Transverse colon (tissue), 4 donors: ENCODE measurements around the gene FAM20B. TPM values are rescaled to one million over a fixed set of nuclear protein-coding genes. Genes with fewer than 3 reads are reported as not detected.

Experiments used
- DNase-seq: peaks from one replicate; pipeline ENCODE4 v3.0.0-alpha.2; 2019
- H3K27ac ChIP-seq, 4 donors: fragments of 200-600 bp; sonication (generic); 2 replicates each; pipeline ENCODE4 v1.5.1; 2016 to 2018; ENCODE audit warnings: inconsistent platforms in 4 of 4
- H3K27me3 ChIP-seq: fragments of 200-600 bp; sonication (generic); 2 replicates; pipeline ENCODE4 v1.5.1; 2017; ENCODE audit warnings: inconsistent platforms
- H3K36me3 ChIP-seq, 4 donors: fragments of 200-600 bp; sonication (generic); 2 replicates each; pipeline ENCODE4 v1.5.1; 2017 to 2019; ENCODE audit warnings: inconsistent platforms in 4 of 4
- H3K4me1 ChIP-seq, 4 donors: fragments of 200-600 bp; sonication (generic); 2 replicates each; pipeline ENCODE4 v1.5.1; 2017 to 2020; ENCODE audit warnings: inconsistent platforms in 4 of 4
- H3K4me3 ChIP-seq, 4 donors: fragments of 200-600 bp; sonication (generic); 1 replicate in 1 of 4; 2 replicates in 3 of 4; pipeline versions ENCODE4 v1.5.1 to v1.6.1; 2017 to 2019; ENCODE audit warnings: inconsistent platforms in 4 of 4
- H3K9me3 ChIP-seq, 2 donors: fragments of 200-600 bp; sonication (generic); 2 replicates each; pipeline ENCODE4 v1.5.1; 2017 to 2019; ENCODE audit warnings: inconsistent platforms in 2 of 2
- EP300 ChIP-seq: sonication (generic); formaldehyde crosslinking; IDR thresholded peaks from one replicate; pipeline ENCODE4 v1.6.1; 2017; ENCODE audit warnings: antibody characterized with exemption, low read depth
- POLR2A ChIP-seq: fragments of 450-650 bp; IDR thresholded peaks from one replicate; pipeline ENCODE4 v1.6.1; 2016; ENCODE audit warnings: antibody characterized with exemption, mild to moderate bottlenecking, moderate library complexity
- POLR2AphosphoS5 ChIP-seq, 3 donors: sonication (generic); formaldehyde crosslinking; IDR thresholded peaks; one replicate each; pipeline ENCODE4 v1.6.1; 2016; ENCODE audit warnings: antibody characterized with exemption in 3 of 3
- WGBS, 2 donors: methylation state at CpG; one replicate each; pipeline ENCODE4 v1.1.5; 2018; ENCODE audit warnings: low coverage in 1 of 2; 5-methylcytosine and 5-hydroxymethylcytosine counted together
- in situ Hi-C, 4 donors: fragments of 200-750 bp; cut with MboI; loops; one replicate each; pipeline versions ENCODE4 v1.15.0 to v1.15.1; 2017; ENCODE audit warnings: low sequenced_read_pairs in 3 of 4, low pct_ligation_motif_present in 1 of 4, low pct_unique_long_range_greater_than_20kb in 1 of 4
- intact Hi-C: fragments of 100-400 bp; cut with DNase I; formaldehyde crosslinking; loops from one replicate; pipeline ENCODE4 v1.15.1; 2023; ENCODE audit warnings: low total_unique reads
- total RNA-seq, 4 donors: library from RNA; depleted of rRNA; stranded (reverse); fragments of >200 nt; gene quantifications; one replicate each; pipeline ENCODE4 v1.1.0, GENCODE V29; 2016
- TF ChIP-seq, protein P1 (sequence below), 5 experiments: fragments of 200-600 bp in 3 of 5; fragments of 450-650 bp in 2 of 5; sonication (generic) in 3 of 5; IDR thresholded peaks; 1 replicate in 2 of 5; 2 replicates in 3 of 5; pipeline ENCODE4 v1.5.1; 2016 to 2017; ENCODE audit warnings: antibody characterized with exemption in 5 of 5, inconsistent platforms in 3 of 5, mild to moderate bottlenecking in 2 of 5, moderate library complexity in 1 of 5

Gene FAM20B
- total RNA-seq, 4 donors from 2014 or later = 10.8 to 24.9 (median 17.5) TPM

DNA sequence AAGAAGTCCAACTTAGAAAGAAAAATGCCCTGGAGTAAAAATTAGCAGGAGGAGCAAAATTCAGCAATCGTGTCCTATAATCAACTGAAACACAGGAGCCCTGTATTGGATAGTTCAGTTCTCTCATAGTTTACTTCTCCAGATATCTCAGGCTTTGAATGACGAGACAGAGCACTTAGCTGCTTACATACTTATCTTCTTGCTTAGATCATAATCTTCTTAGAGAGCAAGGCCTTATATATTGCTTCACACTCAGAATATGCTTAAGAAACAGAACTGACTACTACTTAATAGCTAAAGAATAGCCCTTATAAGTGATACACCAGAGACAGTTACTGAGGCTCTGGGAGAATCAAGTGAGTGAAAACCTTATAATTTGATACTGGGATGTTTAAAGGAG, 95.0 kb downstream of the FAM20B start:
- 63 to 81% methylated on average over 2 of the region's 2 CpGs for WGBS, 2 donors
- no peak overlapping the region for H3K4me3 ChIP-seq
- H3K4me1 ChIP-seq = peaks cover 0 to 13% (median 8%) of the 10 kb centered on the region in 4 donors
- intact Hi-C loops = no loop called here
- peaks cover 0 to 19% (median 3%) of the 10 kb centered on the region in 4 donors for H3K36me3 ChIP-seq
- TF ChIP-seq POLR2A (no peak), EP300 (no peak), POLR2AphosphoS5 (IDR thresholded peaks at IDR 0.05) (no peak)
- TF ChIP-seq, protein P1, sequence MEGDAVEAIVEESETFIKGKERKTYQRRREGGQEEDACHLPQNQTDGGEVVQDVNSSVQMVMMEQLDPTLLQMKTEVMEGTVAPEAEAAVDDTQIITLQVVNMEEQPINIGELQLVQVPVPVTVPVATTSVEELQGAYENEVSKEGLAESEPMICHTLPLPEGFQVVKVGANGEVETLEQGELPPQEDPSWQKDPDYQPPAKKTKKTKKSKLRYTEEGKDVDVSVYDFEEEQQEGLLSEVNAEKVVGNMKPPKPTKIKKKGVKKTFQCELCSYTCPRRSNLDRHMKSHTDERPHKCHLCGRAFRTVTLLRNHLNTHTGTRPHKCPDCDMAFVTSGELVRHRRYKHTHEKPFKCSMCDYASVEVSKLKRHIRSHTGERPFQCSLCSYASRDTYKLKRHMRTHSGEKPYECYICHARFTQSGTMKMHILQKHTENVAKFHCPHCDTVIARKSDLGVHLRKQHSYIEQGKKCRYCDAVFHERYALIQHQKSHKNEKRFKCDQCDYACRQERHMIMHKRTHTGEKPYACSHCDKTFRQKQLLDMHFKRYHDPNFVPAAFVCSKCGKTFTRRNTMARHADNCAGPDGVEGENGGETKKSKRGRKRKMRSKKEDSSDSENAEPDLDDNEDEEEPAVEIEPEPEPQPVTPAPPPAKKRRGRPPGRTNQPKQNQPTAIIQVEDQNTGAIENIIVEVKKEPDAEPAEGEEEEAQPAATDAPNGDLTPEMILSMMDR (IDR thresholded peaks at IDR 0.05) = no peak
- no peaks in the 10 kb centered on the region for H3K27me3 ChIP-seq
- H3K9me3 ChIP-seq = no peaks in the 10 kb centered on the region
- no peak for DNase-seq
- peak overlapping the region in 1 of 4 donors; percentile 7 for H3K27ac ChIP-seq
- in situ Hi-C loops = loop anchor here in 1 of 4 donors (5.0 to 10.0 kb wide), 2 partner anchors 97 to 244 kb away; partner anchors contain the start of gene AXDND1

DNA sequence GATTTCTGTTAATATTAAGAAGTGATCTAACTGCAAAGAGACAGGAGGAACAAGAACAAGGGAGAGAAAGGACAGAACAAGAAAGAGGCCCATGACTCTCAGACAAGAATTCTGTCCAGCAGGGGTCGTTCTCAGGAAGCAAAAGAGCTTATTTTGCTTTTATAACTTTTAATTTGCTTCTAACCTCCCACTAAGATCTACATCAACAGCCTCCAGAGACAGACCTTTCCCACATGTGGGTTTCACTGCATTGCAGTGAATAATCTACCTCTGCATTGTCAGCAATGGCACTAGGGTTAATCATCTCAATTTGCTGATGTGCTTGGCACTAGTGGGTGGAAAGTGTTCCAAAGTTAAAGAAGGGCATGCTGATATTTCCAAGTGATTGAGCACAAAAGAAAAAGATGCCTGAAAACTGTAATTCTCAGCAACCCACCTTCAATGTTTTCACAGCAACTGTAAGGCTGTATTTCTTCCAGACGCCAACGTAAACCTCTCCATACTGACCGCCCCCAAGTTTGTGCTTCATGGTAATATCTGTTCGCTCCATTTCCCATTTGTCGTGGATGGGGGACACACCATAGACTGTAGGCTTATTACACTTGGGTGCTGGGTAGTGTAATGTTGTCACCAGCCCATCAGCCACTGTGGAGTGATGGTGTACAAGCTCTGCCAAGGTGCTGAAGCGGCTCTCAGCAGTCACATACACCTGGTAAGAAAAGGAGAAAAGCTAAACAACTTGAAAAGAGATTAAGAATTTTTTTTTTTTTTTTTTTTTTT, 95.7 kb downstream of the FAM20B start:
- peak; percentile 35 for DNase-seq
- peak overlapping the region in 1 of 4 donors; percentile 7 for H3K27ac ChIP-seq
- TF ChIP-seq POLR2A (no peak), POLR2AphosphoS5 (IDR thresholded peaks at IDR 0.05) (no peak)
- TF ChIP-seq, protein P1 (IDR thresholded peaks at IDR 0.05) = peak; percentile 50 to 61 (median 56)
- in situ Hi-C loops (loop anchor here in 1 of 4 donors (5.0 to 10.0 kb wide), 2 partner anchors 96 to 243 kb away; partner anchors contain the start of gene AXDND1), intact Hi-C loops (no loop called here)
- H3K27me3 ChIP-seq = no peaks in the 10 kb centered on the region
- no peak overlapping the region for H3K4me3 ChIP-seq
- no peaks in the 10 kb centered on the region for H3K9me3 ChIP-seq
- WGBS, 2 donors = 77 to 80% methylated on average over 6 to 7 of the region's 7 CpGs
- H3K36me3 ChIP-seq = peaks cover 0 to 19% (median 3%) of the 10 kb centered on the region in 4 donors
- H3K4me1 ChIP-seq = peaks cover 0 to 13% (median 8%) of the 10 kb centered on the region in 4 donors

DNA sequence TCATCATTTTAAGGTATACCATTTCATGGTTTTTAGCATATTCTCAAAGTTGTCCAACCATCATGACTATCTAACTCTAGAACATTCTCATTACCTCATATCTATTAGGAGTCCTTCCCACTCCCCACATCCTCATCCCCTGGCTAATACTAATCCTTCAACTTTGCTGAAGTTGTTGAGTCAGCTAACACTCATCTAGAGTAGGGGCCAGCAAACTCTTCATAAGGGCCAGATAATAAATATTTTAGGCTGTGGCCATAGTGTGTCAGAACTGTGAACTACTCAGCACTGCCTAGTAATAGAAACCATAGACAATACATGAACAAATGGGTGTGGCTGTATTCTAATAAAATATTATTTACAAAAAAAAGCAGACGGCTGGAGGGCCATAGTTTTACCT, 99.2 kb downstream of the FAM20B start:
- no peak for TF ChIP-seq EP300
- TF ChIP-seq, protein P1 (IDR thresholded peaks at IDR 0.05) = no peak
- TF ChIP-seq POLR2AphosphoS5 (IDR thresholded peaks at IDR 0.05) = no peak
- TF ChIP-seq POLR2A = no peak
- Histone ChIP-seq H3K27me3 (no peaks in the 10 kb centered on the region), H3K9me3 (no peaks in the 10 kb centered on the region), H3K4me3 (no peak overlapping the region), H3K36me3 (no peaks in the 10 kb centered on the region), H3K27ac (no peak overlapping the region), H3K4me1 (peaks cover 0 to 20% (median 5%) of the 10 kb centered on the region in 4 donors)
- intact Hi-C loops (no loop called here), in situ Hi-C loops (loop anchor here in 1 of 4 donors (5.0 to 10.0 kb wide), 2 partner anchors 92 to 240 kb away; partner anchors contain the start of gene AXDND1)
- 89 to 100% methylated on average over 1 of the region's 1 CpG for WGBS, 2 donors
- no peak for DNase-seq

Other genes starting within 250 kb of the FAM20B start
- 10 to 100 TPM; 10.8 to 29.2 (median 18.0) TPM for gene ANGPTL1, start 154.8 kb upstream of the FAM20B start, total RNA-seq
- 100 to 1,000 TPM in 1 of 4 donors, 10 to 100 TPM in 3; 66.2 to 308 (median 72.7) TPM for gene TOR3A, start 56.2 kb downstream of the FAM20B start, total RNA-seq
- 10 to 100 TPM in 3 of 4 donors, 1 to 10 TPM in 1; 9.6 to 51.7 (median 14.3) TPM for gene ABL2, start 203.8 kb downstream of the FAM20B start, total RNA-seq